Testis (tissue), 2 donors: Measurements from ENCODE around the gene NTSR2.

Source experiments
- POLR2A ChIP-seq: fragments of 450-650 bp; IDR thresholded peaks from one replicate; pipeline ENCODE4 v1.6.1; 2017; ENCODE audit warnings: antibody characterized with exemption, mild to moderate bottlenecking, moderate library complexity
- TF ChIP-seq, protein P1 (sequence below), 3 experiments: fragments of 450-650 bp in 2 of 3; fragments of 200-600 bp in 1 of 3; sonication (generic) in 1 of 3; IDR thresholded peaks; one replicate each; pipeline ENCODE4 v1.5.1; 2016 to 2019; ENCODE audit warnings: antibody characterized with exemption in 3 of 3, mild to moderate bottlenecking in 2 of 3, moderate library complexity in 1 of 3

DNA sequence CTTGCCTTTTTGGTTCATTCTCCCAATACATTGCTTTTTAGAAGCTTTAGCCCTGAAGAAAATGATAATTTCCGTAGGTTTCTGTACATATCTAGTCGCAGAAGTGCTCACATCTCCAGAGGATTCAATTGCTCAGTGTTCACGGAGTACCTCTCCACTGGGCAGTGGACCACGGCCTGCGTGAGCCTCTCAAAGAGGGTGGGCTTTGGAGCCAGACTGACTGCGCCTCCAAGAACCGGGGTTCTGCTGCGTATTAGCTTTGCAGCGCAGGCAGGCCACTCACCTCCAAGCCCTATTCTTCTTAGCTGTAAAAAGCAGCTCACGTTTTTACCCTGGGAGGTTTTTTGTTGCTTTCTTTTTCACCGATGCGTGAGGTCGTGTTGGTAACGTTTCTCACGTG lies 35.4 kb downstream of the NTSR2 start:
- no peak for TF ChIP-seq POLR2A
- TF ChIP-seq, protein P1, sequence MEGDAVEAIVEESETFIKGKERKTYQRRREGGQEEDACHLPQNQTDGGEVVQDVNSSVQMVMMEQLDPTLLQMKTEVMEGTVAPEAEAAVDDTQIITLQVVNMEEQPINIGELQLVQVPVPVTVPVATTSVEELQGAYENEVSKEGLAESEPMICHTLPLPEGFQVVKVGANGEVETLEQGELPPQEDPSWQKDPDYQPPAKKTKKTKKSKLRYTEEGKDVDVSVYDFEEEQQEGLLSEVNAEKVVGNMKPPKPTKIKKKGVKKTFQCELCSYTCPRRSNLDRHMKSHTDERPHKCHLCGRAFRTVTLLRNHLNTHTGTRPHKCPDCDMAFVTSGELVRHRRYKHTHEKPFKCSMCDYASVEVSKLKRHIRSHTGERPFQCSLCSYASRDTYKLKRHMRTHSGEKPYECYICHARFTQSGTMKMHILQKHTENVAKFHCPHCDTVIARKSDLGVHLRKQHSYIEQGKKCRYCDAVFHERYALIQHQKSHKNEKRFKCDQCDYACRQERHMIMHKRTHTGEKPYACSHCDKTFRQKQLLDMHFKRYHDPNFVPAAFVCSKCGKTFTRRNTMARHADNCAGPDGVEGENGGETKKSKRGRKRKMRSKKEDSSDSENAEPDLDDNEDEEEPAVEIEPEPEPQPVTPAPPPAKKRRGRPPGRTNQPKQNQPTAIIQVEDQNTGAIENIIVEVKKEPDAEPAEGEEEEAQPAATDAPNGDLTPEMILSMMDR (IDR thresholded peaks at IDR 0.05): no peak
